ELF-1 (cell line): ENCODE results near the gene MON1B.
"Not testable (repeated sequence)": the region's sequence is repeated elsewhere in the genome, so short reads cannot be mapped to it uniquely, and the experiment has no call there.

ENCODE experiments used
- DNase-seq: peaks from one replicate; pipeline ENCODE4 v3.0.0-alpha.2; 2016; ENCODE audit warnings: low read depth, low spot score

The MON1B gene

DNA sequence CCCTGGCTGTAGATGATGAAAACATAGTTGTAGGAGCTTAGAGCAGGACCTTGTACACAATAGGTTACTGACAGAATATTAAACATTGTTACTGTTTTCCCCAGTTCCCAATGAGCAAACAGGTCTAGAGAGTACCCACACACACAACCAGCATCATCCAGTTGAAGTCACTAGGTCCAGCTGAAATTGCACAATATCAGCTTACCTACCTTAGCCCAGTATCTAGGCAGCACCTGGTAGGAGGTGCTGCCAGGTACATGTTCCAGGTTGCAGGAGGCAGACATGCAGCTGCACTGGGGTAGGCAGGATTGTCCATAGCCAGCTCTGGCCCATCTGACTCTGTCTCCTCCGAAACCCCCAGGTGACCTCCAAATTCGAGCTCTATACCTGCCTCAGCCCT is 6.8 kb downstream of the MON1B start:
- no peak for DNase-seq

DNA sequence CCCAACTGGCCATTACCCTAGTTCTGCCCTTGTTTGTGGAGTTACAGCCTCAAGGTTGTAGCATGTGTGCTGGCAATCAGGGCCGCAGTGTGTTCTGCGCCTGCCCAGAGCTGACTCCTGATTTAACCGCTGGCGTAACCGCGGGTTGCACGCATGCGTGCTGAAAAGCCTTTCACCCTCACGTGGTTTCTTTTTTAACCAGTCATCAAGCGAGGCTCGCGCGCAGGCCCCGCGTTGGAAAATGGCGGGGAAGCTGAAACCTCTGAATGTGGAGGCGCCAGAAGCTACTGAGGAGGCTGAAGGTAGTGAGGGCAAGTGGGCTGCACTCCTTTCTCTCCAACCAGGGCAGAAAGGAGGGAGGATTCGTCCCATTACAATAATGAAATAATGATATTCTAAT is 8.2 kb downstream of the MON1B start, which contains the start of gene SYCE1L:
Gene SYCE1L, plus strand, starts transcription at position 198 of the 400 bp plus-strand sequence. Its CDS starts 44 bp downstream, at position 242.
- DNase-seq: no peak

DNA sequence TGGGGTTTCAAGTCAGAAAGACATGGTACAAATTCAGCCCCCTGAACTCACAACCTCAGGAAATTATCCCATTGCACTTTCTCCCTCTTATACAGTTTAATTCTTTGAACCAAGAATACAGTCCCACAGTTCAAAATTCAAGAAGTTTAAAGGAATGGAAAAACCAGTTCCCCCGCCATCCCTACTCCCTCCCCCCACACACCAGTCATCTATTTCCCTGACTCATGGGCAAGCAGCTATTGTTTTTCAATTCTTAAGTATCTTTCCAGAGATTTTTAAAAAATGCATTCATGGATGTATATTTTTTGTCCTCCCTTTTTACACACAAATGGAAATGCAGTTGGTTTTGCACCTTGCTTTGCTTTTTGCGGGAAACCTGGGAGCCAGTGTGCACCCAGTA is 15.5 kb downstream of the MON1B start:
- no peak for DNase-seq

DNA sequence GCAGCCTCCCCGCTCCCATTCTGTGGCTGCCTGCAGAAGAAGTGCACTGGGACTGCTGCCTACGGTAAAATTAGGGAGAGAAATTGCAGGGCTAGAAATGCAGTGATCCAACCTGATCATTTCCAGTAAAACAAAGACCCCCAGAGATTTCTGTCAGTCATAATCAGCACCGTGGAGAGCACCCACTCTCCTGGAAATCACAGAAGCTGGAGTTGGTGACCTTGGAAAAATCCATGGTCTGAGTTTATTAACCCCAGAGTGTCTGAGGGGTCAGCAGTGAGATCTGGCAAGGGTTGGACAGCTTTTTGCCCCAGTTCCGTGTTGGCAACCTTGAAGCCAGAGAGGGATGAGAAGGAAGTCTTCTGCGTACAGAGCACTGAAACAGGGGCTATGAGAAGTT is 16.0 kb downstream of the MON1B start:
- no peak for DNase-seq

GRCh38 chr16:77208382-77208781 is 17.4 kb downstream of the MON1B start:
- DNase-seq: no peak

- peak; percentile 88 for DNase-seq
These were observed 21.1 kb downstream of the MON1B start for GRCh38 chr16:77211880-77212740.

DNA sequence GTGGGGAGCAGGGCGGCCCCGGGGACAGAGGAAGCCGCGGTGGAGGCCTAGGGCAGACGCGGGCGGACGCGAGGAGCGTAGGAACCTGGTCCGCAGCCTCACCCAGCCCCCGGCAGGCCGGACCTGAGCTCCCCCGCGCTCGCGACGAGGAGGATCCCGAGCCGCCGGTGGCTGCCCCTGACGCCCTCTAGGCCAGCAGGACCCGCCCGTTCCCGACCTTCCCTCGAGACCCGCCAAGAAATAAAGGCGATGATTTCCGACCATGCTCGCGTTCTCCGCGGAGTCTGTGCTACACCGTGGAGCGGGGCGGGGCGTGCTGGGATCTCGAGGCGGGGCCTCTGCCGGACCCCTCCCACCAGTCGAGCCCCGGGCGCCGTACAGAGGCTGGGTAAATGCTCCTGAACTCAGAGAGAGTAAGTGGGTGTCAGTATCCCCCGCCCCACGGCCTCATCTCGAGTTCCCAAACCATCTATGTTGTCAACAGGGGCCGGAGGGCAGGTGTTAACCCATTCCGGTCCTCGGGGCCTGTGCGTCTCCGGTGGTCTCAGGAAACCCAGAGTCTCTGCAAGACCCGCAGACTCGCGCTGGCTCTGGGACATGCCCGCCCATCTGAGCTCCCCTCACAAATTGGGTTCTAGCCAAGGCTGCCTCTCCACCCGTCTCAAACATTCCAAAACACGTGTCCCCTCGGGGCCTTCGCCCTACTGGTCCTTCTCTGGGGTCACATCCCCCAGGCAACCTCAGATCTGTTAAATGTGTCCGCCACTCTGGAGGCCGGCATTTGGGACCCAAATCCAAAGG is 22.0 kb downstream of the MON1B start:
- DNase-seq: peak; percentile 82

DNA sequence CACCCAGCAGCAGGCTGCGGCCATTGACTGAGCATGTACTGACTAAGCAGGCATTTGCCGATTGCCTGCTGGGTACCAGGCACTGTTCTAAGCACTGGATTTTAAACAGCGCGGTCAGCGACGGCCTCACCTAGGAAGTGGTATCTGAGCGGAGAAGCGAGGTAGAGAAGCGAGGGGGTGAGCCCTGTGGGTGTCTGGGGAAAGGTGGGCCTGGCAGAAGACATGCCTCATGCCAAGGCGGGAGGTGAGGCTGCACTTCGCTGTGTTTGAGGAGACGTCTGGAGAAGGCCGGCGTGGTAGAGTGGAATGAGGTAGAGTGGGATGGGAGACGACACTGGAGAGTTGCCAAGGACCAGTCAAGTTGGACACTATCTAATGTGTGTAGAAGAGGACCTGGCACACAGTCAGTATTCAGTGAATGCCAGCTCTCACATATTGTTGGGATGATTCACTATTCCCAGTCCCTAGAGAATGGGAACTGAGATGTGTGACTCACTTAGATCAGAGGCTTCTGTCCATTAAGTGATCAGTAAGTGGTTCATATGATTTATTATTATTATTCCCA is 22.6 kb downstream of the MON1B start:
- no peak for DNase-seq

GRCh38 chr16:77214411-77215138 is 23.6 kb downstream of the MON1B start:
- DNase-seq: no peak

GRCh38 chr16:77219437-77219836 is 28.4 kb downstream of the MON1B start:
- DNase-seq: no peak

GRCh38 chr16:77220427-77220826 is 29.4 kb downstream of the MON1B start:
- no peak for DNase-seq

- DNase-seq: no peak
These were observed 30.5 kb downstream of the MON1B start for GRCh38 chr16:77221482-77221881.

- peak; percentile 70 for DNase-seq
These were observed 32.2 kb downstream of the MON1B start for GRCh38 chr16:77223184-77223583.

DNA sequence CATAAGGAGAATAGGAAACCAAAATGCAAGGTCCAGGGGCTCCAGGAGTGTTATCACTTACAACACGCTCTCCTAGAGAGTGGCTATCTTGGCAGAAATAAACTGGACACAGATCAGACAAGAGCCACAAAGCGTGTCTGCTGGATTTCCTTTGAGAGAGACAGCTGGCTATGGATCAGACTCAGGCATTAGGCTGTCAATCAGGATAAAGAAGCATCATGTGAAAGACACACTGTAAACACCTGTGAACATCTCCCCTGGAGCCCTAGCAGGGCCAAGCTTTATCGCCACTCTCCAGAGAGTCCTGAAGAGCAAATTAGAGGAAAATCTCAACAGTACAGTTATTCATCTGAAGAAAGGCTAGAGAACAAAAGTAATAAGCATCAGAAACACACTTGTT is 34.2 kb downstream of the MON1B start:
- DNase-seq: no peak

DNA sequence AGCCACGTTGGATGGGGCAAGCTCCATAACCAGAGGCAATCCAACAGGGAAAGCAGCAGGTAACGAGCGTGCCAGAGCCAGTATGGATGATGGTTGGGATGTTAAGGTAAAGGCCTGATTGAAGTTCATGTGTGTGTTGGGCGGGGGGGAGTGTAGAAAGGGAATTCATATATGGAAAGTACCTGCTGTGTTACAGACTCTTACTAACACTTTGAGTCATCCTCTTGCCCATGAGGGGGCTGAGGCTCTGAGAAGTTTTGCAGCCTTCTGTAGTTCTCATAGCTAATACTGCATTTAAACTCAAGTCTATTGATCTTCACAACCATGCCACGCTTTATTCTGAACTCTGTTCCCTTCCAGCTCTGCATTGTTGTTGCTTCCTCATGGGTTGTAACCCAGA is 36.8 kb downstream of the MON1B start:
- DNase-seq: no peak

- no peak for DNase-seq
These were observed 40.1 kb downstream of the MON1B start for GRCh38 chr16:77231047-77231446.

DNA sequence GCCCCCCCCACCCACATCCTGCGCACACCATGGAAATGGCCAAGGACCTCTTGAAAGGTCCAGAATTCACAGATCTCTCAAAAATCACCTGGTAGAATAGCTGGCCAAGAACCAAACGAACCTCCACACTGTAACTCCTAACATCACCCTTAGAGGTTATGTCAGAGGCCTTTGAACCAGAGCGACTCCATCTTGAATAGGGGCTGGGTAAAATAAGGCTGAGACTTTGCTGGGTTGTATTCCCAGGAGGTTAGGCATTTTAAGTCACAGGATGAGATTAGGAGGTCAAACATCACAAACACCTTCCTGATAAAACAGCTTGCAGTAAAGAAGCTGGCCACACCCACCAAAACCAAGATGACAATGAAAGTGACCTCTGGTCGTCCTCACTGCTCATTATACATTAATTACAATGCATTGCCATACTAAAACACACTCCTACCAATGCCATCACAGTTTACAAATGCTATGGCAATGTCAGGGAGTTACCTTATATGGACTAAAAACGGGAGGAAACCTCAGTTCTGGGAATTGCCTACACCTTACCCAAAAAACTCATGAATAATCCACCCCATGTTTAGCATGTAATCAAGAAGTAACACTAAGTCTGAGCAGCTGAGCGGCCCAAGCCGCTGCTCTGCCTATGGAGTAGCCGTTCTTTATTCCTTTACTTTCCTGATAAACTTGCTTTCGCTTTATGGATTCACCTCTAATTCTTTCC is 43.0 kb downstream of the MON1B start:
- DNase-seq: no peak

DNA sequence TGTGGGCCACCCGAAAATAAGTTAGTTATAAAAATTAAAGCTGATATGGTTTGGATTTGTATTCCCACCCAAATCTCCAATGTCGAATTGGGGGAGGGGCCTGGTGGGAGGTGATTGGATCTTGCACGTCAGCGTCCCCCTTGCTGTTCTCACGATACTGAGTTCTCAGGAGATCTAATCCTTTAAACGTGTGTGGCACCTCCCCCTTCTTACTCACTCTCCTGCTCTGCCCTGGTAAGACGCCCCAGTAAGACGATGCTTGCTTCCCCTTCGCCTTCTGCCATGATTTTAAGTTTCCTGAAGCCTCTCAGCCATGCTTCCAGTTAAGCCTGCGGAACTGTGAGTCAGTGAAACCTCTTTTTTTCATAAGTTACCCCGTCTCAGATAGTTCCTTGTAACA is 43.6 kb downstream of the MON1B start:
- DNase-seq: peak; percentile 33

DNA sequence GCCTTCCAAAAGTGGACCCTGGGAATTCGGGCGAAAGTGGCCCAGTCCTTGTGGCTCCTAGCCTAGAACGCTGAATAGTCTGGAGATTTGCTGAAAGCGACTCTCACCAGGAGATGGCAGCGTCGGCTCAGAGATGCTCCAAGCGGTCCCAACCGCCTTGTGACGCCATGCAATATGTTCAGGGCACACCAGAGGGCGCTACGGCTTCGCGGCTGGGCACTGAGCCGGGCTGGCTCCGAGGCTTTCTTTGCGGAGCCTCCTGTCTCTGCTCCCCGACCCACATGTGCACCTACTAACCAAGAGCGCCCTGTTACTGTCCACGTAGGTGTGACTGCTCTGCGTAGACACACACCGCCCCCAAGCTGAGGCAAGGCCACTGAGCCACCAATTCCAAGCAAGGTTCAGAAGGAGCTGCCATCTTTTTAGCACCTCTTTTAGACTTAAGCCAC is 45.1 kb downstream of the MON1B start:
- peak; percentile 95 for DNase-seq

DNA sequence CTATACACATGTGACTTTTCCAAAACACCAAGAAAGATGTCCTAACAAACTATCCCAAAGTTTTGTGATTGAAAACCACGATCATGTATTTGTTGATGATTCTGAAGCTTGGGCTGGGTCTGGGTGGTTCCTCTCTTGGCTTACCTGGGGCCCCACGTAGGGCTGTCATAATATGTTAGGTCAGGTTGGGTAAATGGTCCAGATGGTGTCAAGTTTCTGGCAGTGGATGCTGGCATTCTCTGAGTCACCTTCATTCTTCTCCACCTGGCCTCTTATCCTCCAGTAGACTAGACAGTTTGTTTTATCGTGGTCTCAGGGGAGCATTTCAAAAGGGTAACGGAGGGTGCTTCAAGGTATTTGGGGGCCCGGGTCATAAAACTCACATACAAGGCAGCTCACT is 47.6 kb downstream of the MON1B start:
- DNase-seq: no peak

DNA sequence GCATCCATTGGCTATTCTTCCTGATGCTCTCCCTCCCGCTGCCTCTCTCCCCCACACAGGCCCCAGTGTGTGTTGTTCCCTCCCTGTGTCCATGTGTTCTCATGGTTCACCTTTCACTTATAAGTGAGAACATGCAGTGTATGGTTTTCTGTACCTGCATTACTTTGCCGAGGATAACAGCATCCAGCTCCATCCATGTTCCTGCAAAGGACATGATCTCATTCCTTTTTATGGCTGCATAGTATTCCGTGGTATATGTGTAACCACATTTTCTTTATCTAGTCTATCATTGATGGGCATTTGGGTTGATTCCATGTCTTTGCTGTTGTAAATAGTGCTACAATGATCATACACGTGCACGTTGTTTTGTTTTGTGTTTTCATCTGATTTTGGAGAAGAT is 51.5 kb downstream of the MON1B start:
- not testable (repeated sequence) for DNase-seq
